Stimulated activated CD4-positive, alpha-beta T cell treated with anti-CD3 and anti-CD28 coated beads, Interleukin-1b, Interleukin-23, amount 100 ng/mL, for 48 hours (primary cell): ENCODE measurements around the gene TAGLN.

Experiments used
- DNase-seq: peaks from one replicate; pipeline ENCODE4 v3.0.0-alpha.2; 2020

Gene TAGLN

DNA sequence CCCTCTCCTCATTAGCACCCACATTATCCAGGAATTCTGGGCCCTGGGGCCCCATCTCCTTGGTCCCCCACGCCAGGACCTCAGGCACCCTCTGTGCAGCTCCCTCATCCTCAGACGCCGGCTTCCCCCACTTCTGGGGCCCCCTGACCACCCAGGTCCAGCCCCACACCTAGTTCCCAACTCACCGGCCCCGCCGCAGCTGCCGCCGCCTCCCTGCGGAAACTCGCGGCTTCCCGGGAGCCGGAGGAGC is 32.6 kb downstream of the TAGLN start, which contains the start of gene PCSK7:
TSS of gene PCSK7 (minus strand) at position 232 of the 250 bp plus-strand sequence. CDS start 2,229 bp downstream, outside the sequence.
- peak; percentile 59 for DNase-seq

DNA sequence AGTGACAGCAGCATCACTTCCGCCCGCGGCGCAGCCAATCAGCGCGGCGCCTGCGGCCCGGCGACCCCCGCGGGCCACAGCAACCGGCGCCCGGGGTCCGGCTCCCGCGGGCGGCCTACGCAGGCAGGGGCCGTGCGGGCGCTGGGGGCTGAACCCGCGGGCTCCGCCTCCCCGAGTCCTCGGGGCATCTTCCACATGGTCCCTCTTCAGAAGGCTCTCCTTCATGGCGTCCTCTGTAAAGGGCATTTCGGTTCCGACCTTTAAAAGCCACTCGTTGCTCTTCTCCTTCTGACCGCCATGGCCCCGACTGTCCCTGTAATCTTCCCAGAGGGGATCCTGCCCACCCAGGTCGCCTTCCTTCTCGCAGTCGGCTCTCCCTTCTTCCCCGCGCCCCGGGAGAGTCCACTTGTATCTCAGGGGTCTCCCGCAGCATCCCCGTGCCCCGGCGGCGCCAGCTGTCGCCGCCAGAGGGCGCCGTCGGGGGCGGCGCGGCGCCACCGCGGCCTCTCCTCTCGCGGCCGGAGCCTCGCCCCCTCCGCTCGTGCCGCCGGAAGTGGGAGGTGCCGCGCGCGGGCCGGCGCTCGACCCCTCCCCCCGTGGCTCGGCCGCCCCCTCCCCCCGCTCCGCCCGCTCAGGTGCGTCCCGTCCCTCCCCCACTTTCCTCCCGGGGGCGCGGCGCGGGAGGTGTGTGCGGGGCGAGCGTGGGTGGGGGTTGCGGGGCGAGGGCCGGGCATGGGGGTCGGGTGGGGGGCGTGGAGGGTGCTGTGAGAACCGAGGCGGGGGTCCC is 33.1 kb downstream of the TAGLN start, which contains the start of gene RNF214:
TSS of gene RNF214 (plus strand) at position 580 of the 787 bp plus-strand sequence. CDS start 1,602 bp downstream, outside the sequence.
- peak; percentile 74 for DNase-seq

DNA sequence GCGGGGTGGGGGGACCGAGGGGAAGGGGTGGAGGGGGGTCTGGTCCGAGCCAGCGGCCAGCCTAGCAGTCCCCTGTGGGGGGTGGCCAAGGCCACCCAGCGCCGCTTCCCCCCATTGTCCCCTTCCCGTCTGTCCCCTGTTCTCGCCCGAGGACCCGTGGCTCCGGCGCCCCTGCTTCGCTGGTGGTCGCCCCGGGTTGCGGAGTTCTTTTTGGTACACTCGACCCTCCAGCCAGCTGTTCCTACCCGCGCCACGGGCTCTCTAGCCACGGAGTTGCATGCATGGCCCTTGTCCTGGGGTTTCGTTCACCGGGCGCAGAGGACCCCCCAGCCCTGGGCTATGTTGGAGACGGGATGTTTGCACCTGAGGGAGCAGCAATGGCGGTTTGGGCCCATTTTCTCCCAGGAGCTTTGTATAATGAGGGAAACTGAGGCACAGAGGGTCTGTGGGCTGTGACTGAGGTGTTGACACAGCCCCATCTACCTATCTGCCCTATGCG is 33.8 kb downstream of the TAGLN start:
- no peak for DNase-seq

DNA sequence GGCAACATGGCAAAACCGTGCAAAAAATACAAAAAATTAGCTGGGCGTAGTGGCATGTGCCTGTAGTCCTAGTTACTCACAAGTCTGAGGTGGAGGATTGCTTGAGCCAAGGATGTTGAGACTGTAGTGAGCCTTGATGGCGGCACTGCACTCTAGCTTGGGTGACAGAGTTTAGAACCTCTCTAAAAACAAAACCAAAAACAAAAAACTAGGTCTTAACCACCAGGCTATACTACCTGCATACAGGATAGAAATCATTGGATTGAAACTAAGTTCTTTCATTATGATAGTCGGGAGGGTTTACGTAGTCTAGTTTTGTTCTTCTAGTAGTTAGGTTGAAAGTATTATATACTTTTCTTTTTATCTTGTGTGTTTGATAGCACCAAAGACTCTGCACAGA is 39.1 kb downstream of the TAGLN start:
- DNase-seq: no peak

DNA sequence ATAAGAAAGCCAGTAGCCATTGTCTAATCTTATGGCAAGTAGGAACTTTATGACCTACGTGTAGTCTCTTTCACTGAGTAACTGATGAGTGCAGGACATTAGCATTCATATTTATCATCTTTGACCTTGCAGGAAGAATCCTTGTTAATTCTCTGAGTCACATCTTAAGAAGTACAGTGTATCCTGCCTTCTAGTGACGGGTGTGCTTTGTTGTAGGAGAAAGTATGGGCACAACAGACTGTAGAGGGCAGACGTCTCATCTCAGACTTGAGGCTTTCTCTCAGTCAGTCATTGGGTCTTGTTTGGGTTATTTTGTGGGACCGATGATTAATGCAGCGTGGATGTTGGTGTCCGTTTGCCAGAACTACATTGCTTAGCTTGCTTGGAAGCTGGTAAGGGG is 40.1 kb downstream of the TAGLN start:
- no peak for DNase-seq

DNA sequence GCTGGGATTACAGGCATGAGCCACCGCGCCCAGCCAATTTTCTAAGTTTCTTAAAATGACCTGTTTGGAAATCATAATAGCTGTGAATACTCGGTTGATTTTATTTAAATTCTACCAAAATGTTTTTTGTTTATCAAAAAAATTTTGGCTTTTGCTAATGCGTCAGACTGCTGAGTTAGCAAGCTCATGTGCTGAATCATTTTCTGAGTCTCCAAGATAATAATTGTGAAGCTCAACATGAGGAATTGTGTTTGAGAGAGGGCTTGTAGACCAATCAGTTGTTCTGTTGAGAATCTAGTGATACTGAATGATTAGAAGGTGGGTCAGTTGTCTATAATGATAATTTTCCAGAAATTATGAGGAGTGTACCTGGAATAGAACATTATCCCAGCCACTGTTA is 49.2 kb downstream of the TAGLN start:
- DNase-seq: no peak

DNA sequence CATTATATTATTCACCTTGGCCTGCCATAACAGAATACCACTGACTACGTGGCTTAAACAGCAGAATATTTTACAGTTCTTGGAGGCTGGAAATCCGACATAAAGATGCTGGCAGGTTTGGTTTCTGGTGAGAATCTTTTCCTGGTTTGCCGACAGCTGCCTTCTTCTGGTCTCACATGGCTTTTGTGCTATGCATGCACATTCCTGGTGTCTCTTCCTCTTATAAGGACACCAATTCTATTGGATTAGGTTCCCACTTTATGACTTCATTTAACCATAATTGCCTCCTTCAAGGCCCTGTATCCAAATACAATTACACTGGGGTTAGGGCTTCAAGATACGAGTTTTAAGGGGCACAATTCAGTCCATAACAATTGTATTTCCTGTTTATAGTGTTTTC is 50.4 kb downstream of the TAGLN start:
- DNase-seq: no peak

DNA sequence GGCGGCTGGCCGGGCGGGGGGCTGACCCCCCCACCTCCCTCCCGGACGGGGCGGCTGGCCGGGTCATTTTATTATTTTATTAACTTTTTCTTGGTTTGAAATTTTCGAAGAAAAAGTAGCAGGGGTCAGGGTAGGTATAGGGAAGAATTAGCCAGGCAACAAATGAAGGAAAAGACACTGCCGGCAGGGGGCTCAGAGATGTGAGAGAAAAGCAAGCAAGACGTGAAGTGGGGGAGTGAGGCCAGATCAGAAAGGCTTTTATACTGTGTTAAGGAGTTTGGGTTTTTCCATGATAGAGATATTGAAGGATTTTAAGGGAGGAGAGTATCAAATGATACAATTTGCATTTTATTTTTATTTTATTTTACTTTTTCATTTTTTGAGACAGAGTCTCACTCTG is 52.3 kb downstream of the TAGLN start:
- DNase-seq: no peak

DNA sequence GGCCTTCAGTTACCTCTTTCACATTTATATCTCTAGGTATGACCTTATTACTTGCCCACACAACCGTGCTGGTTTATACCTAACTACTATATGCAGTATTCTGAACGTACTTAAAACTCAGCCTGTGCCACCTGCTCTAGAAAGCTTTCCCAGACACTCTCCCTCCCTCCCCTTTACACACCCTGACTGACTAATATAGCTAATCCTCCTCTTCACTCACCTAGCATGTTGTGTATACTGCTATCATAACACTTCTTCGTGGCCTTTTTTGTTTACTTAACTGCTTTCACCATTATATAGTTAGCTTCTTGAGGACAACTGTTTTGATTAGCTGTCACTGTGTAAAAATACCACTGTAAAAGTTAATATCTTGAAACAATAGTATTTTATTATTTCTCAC is 56.8 kb downstream of the TAGLN start:
- no peak for DNase-seq

DNA sequence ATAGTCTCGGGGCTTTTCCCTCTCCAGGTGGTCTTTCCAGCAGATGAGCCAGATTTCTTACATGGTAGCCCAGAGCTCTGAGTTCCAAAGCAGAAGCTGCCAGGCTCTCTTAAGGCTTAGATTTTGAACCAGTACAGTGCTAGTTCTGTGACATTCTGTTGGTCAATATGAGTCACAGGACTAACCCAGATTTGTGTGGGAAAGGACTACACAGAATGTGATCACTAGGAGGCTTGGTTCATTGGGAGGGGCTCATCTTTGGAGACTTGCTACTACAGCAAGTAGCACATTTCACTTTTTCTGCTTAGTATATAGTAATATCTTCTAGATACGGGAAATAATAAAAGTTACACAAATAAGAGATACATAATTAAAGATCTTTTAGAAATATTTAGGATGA is 57.4 kb downstream of the TAGLN start:
- no peak for DNase-seq
